MM.1S (cell line): ENCODE results near the gene KLF9.

Experiments
- DNase-seq: peaks from one replicate; pipeline ENCODE4 v3.0.0-alpha.2; 2015
- H2AFZ ChIP-seq: fragments of 300-600 bp; sonication (generic); 2 replicates; pipeline ENCODE4 v1.6.0; 2016; ENCODE audit warnings: antibody characterized with exemption, low read length
- H3F3A ChIP-seq: fragments of 300-600 bp; sonication (generic); 2 replicates; pipeline ENCODE4 v1.6.1; 2016; ENCODE audit warnings: mild to moderate bottlenecking, antibody characterized with exemption, low read length, moderate library complexity, mixed read lengths; ENCODE audit not compliant: insufficient read depth
- H3K27ac ChIP-seq: fragments of 300-600 bp; sonication (generic); 2 replicates; pipeline ENCODE4 v1.5.1; 2016; ENCODE audit warnings: mild to moderate bottlenecking, low read length
- H3K27me3 ChIP-seq: fragments of 300-600 bp; sonication (generic); replicated peaks from 2 replicates; pipeline ENCODE4 v1.6.0; 2016; ENCODE audit warnings: low read length; ENCODE audit not compliant: insufficient read depth
- H3K36me3 ChIP-seq: fragments of 300-600 bp; sonication (generic); replicated peaks from 2 replicates; pipeline ENCODE4 v1.6.1; 2016; ENCODE audit warnings: mild to moderate bottlenecking, low read length, mixed read lengths; ENCODE audit not compliant: insufficient read depth
- H3K4me1 ChIP-seq: fragments of 300-600 bp; sonication (generic); 2 replicates; pipeline ENCODE4 v1.6.1; 2016; ENCODE audit warnings: low read length, mixed read lengths
- H3K4me2 ChIP-seq: fragments of 300-600 bp; sonication (generic); 2 replicates; pipeline ENCODE4 v1.6.0; 2016; ENCODE audit warnings: low read depth, low read length
- H3K4me3 ChIP-seq: fragments of 300-600 bp; sonication (generic); 2 replicates; pipeline ENCODE4 v1.5.1; 2016; ENCODE audit warnings: low read length, mixed read lengths
- H3K79me2 ChIP-seq: fragments of 300-600 bp; sonication (generic); 2 replicates; pipeline ENCODE4 v1.6.1; 2016; ENCODE audit warnings: mixed run types, low read length, mixed read lengths
- H3K9ac ChIP-seq: fragments of 300-600 bp; sonication (generic); 2 replicates; pipeline ENCODE4 v1.6.1; 2016; ENCODE audit warnings: low read length, mixed read lengths
- H3K9me2 ChIP-seq: fragments of 300-600 bp; sonication (generic); replicated peaks from 2 replicates; pipeline ENCODE4 v1.6.1; 2016; ENCODE audit warnings: mild to moderate bottlenecking, low read length, mixed read lengths; ENCODE audit not compliant: insufficient read depth
- H3K9me3 ChIP-seq: fragments of 300-600 bp; sonication (generic); replicated peaks from 2 replicates; pipeline ENCODE4 v1.6.1; 2016; ENCODE audit warnings: mild to moderate bottlenecking, low read length, mixed read lengths; ENCODE audit not compliant: insufficient read depth
- H4K20me1 ChIP-seq: fragments of 300-600 bp; sonication (generic); 2 replicates; pipeline ENCODE4 v1.6.1; 2016; ENCODE audit warnings: mild to moderate bottlenecking, low read length, moderate library complexity, mixed read lengths; ENCODE audit not compliant: insufficient read depth
- EZH2 ChIP-seq: fragments of 300-600 bp; sonication (generic); optimal IDR thresholded peaks from 2 replicates; pipeline ENCODE3; 2017; ENCODE audit warnings: low read depth, mild to moderate bottlenecking, antibody characterized with exemption, low read length, mixed read lengths
- EZH2phosphoT487 ChIP-seq: fragments of 300-600 bp; sonication (generic); IDR thresholded peaks from 2 replicates; pipeline ENCODE4 v1.6.1; 2018; ENCODE audit warnings: antibody characterized with exemption, low read length
- TF ChIP-seq, protein P1 (sequence below): fragments of 300-600 bp; sonication (generic); IDR thresholded peaks from 2 replicates; pipeline ENCODE4 v1.5.1; 2016; ENCODE audit warnings: antibody characterized with exemption, low read length, mixed read lengths

KLF9 gene

DNA sequence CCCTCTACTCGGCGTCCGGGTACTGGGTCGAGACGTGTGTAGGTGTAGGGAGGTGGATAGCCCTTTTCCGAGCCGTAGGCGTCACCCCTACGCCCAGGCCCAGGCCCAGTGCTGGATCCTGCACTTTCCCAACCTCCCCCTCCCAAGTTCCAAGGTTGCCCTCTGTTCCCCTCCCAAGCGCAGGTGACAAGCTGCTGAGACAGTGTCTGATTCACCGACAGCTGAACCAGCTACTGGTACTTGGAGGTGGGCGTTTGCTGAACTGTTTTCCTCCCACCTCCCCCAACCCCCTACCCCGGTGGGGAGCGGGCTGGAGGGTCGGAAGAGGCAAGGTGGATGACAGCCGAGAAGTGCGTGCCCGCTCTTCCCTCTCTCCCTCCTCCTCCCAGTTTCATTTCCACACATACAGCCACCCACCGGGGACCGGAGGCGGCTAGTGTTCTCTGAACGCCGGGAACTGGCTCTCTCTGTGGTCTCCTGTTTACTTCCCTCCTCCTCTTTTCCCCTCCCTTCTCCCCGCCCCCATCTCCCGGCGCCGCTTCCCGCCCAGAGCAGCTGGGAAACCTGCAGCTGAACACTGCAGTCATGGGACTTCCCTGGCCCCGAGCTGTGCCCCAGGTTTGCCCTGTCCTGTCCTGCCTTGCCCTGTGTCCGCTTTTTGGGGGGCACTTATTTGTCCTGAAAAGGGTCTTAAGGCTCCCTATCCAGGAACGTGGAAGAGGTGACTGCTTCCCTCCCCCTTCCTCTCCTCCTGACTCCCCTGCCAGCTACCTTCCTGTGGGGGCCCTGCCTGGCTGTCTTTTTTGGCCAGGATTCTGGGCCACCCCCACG, 6.2 kb upstream of the KLF9 start:
- peaks cover 6% of the 10 kb centered on the region for H3K4me1 ChIP-seq
- H3K4me2 ChIP-seq, result peak overlapping the region; percentile 99
- no peaks in the 10 kb centered on the region for H3K27me3 ChIP-seq
- peaks cover 35% of the 10 kb centered on the region for H3F3A ChIP-seq
- DNase-seq, result peak; percentile 38
- TF ChIP-seq EZH2phosphoT487, result no peak
- TF ChIP-seq, protein P1, sequence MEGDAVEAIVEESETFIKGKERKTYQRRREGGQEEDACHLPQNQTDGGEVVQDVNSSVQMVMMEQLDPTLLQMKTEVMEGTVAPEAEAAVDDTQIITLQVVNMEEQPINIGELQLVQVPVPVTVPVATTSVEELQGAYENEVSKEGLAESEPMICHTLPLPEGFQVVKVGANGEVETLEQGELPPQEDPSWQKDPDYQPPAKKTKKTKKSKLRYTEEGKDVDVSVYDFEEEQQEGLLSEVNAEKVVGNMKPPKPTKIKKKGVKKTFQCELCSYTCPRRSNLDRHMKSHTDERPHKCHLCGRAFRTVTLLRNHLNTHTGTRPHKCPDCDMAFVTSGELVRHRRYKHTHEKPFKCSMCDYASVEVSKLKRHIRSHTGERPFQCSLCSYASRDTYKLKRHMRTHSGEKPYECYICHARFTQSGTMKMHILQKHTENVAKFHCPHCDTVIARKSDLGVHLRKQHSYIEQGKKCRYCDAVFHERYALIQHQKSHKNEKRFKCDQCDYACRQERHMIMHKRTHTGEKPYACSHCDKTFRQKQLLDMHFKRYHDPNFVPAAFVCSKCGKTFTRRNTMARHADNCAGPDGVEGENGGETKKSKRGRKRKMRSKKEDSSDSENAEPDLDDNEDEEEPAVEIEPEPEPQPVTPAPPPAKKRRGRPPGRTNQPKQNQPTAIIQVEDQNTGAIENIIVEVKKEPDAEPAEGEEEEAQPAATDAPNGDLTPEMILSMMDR, result no peak
- no peak for TF ChIP-seq EZH2
- H3K4me3 ChIP-seq, result peak overlapping the region; percentile 83
- peak overlapping the region; percentile 96 for H3K9ac ChIP-seq
- H3K9me3 ChIP-seq, result no peaks in the 10 kb centered on the region
- H3K79me2 ChIP-seq, result no peaks in the 10 kb centered on the region
- no peaks in the 10 kb centered on the region for H3K9me2 ChIP-seq
- no peaks in the 10 kb centered on the region for H3K36me3 ChIP-seq
- peak overlapping the region; percentile 99 for H3K27ac ChIP-seq
- H4K20me1 ChIP-seq, result no peaks in the 10 kb centered on the region
- H2AFZ ChIP-seq, result peak overlapping the region; percentile 57

GRCh38 chr9:70419556-70420440, 5.3 kb upstream of the KLF9 start:
- Histone ChIP-seq H3K36me3 (no peaks in the 10 kb centered on the region), H3K9ac (peak overlapping the region; percentile 96), H3K9me3 (no peaks in the 10 kb centered on the region), H3K27me3 (no peaks in the 10 kb centered on the region), H3K9me2 (no peaks in the 10 kb centered on the region), H4K20me1 (no peaks in the 10 kb centered on the region), H3K79me2 (no peaks in the 10 kb centered on the region), H2AFZ (peak overlapping the region; percentile 57), H3K4me3 (peak overlapping the region; percentile 83), H3F3A (peaks cover 38% of the 10 kb centered on the region), H3K4me2 (peak overlapping the region; percentile 99), H3K4me1 (peaks cover 11% of the 10 kb centered on the region), H3K27ac (peak overlapping the region; percentile 99)
- TF ChIP-seq EZH2 (no peak), EZH2phosphoT487 (no peak)
- TF ChIP-seq, protein P1, result no peak
- DNase-seq, result peak; percentile 92

DNA sequence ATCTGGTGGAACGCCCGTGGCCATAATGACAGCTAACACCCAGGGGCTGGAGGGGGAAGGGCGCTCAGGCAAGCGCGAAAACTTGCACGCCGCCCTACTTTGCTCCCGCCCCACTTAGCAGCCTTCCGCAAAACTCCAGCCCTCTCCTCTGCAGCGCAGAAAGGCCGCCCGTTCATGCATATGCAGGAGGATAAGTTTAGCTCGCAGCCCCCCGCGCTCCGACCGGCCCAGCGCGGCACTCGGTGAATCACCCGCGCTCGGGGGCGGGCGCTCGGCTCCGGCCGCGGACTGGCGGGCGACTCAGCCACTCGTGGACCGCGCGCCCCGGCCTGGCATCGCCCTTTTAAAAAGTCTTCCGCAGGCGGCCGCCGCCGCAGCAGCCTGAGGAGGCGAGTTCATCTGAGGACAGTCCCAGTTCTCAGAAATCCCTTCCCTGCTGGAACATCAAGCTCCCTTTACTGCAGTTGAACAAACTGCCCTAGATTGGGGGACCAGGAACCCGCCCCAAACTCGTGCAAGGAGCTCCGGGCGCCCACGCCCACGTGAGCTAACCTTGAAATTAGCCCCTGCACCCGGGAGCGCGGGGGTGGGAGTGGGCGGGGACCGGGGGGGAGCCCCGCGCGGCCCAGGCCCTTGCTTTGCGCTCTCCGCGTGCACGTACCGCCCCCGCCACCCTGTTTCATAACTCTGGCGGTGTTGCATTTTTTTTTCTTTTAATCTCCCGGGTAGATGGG, 4.5 kb upstream of the KLF9 start:
- peak overlapping the region; percentile 96 for H3K9ac ChIP-seq
- peak overlapping the region; percentile 42 for H2AFZ ChIP-seq
- DNase-seq, result peak; percentile 87
- peaks cover 16% of the 10 kb centered on the region for H3K4me1 ChIP-seq
- H3K36me3 ChIP-seq, result no peaks in the 10 kb centered on the region
- no peaks in the 10 kb centered on the region for H3K27me3 ChIP-seq
- H4K20me1 ChIP-seq, result no peaks in the 10 kb centered on the region
- peaks cover 46% of the 10 kb centered on the region for H3F3A ChIP-seq
- H3K4me2 ChIP-seq, result peak overlapping the region; percentile 92
- peak overlapping the region; percentile 83 for H3K4me3 ChIP-seq
- no peaks in the 10 kb centered on the region for H3K79me2 ChIP-seq
- TF ChIP-seq EZH2phosphoT487 (no peak), EZH2 (no peak)
- TF ChIP-seq, protein P1, result no peak
- no peaks in the 10 kb centered on the region for H3K9me3 ChIP-seq
- peak overlapping the region; percentile 99 for H3K27ac ChIP-seq
- no peaks in the 10 kb centered on the region for H3K9me2 ChIP-seq
